LNCAP (cell line): ENCODE data around the gene CNTNAP4.

Experiments
- TF ChIP-seq, protein P1 (sequence below): fragments of 450-650 bp; IDR thresholded peaks from 2 replicates; pipeline ENCODE4 v1.5.1; 2017; ENCODE audit warnings: mild to moderate bottlenecking

Gene CNTNAP4

DNA sequence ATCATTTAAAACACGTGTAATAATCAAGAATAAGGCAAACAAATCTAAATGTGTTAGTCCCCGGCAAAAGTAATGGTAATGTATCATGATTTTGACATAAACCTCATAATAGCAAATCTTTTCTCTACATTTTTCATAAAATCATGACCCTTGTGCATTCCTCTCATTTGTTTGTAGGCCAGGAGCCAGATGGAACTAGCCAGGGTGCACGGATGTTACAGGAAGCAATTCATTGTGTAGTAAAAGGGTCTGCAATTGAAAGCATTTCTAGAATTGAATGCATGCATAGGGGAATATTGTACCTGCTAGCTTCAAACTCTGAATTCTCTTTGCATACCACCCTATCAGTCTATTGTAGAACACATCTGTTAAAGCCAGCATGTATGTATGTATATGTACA is 66.6 kb downstream of the CNTNAP4 start:
- TF ChIP-seq, protein P1, sequence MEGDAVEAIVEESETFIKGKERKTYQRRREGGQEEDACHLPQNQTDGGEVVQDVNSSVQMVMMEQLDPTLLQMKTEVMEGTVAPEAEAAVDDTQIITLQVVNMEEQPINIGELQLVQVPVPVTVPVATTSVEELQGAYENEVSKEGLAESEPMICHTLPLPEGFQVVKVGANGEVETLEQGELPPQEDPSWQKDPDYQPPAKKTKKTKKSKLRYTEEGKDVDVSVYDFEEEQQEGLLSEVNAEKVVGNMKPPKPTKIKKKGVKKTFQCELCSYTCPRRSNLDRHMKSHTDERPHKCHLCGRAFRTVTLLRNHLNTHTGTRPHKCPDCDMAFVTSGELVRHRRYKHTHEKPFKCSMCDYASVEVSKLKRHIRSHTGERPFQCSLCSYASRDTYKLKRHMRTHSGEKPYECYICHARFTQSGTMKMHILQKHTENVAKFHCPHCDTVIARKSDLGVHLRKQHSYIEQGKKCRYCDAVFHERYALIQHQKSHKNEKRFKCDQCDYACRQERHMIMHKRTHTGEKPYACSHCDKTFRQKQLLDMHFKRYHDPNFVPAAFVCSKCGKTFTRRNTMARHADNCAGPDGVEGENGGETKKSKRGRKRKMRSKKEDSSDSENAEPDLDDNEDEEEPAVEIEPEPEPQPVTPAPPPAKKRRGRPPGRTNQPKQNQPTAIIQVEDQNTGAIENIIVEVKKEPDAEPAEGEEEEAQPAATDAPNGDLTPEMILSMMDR: no peak

DNA sequence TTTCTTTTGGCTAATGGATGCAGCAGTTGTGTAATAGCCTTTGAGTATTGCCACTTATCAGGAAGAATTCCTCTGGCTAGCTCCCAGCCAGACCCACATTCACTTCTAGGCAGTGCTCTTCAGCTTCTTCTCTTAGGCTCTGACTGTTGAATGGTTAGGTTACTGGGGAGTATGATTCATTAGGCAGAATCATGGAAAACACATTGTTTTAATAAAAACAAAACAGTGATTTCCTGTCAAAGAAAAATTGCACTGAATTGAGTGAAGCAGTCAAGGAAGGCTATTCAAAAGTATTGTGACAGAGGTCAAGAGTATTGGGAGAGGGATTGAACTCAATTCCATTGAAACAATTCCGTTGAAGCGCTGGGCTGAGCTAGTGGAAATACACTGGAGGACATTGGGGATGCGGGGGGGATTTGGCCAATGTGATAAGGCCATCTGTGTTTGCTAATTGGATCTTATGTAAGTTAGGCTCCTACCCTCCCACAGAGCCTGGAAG is 68.0 kb downstream of the CNTNAP4 start:
- TF ChIP-seq, protein P1: no peak

DNA sequence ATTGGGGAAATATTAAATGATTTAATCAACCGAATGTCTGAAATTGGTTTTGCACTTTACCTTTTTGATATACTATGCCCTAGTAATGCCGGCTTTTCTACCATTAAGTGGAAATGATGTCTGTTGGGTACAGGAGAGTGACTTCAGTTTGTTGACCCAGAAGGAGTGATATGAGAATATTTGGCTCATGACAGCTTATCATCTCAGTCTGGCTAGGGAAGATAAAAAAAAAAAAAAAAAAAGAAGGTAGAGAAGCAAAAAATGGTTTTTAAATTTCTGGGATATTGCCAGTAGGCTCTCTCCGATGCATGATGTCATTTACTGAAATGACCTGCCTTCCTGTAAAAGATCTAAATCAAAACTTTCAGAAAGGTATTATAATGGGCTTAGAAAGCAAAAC is 69.0 kb downstream of the CNTNAP4 start:
- TF ChIP-seq, protein P1: no peak

DNA sequence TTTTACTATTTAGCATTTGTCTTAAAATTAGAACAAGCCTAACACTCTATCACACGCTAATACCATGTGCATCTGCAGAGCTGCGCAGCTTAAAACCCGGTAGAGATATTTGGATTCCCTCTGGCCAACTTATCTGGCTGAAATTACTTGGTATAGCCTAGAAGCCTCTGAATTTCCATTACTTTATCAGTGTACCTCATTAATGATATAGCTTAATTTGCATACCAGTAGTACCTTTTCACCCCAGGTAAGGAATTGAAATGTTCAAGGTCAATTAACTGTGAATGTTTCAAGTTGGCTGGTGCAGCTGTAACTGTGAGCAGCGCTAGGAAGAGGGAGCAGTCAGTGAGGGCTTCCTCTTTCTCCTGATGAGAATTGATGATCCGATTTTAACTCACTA is 74.2 kb downstream of the CNTNAP4 start:
- TF ChIP-seq, protein P1: no peak

DNA sequence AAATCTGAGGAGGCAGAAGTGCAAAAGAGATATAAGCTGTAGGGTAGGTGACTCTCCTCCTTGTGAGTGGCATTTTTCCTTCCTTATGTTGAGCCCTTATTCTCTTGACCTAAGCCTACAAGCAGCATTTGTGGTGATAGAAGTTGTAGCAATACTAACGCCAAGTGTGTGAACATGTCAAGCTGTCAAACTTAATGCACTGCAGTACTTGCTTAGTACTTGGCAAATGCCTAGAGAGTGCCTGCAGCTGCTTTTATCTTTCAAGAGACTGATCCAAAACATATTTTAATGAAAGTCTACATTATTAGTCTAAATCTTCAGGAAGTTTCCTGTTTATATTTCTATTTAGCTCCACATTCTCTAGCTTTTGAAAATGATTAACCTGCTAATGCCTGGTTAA is 83.2 kb downstream of the CNTNAP4 start:
- TF ChIP-seq, protein P1: no peak

DNA sequence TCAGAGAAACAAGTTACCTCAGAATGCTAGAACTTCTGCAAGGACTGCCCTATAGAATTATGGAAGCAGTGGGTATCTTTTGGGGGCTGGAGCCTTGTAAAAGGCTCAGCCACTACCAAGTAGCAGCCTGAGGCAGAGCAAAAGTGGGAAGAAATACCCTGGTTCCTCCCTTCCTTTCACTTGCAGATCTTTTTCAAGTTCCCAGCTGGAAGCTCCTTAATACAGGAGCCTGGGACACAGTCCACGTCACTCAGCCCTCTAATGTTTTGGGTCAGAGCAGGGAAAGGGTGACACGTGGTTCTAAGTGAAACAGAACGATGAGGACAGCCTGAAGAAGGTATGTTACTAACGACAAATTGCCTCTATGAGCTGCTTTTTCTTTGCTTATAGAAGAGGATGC is 93.1 kb downstream of the CNTNAP4 start:
- TF ChIP-seq, protein P1: no peak

DNA sequence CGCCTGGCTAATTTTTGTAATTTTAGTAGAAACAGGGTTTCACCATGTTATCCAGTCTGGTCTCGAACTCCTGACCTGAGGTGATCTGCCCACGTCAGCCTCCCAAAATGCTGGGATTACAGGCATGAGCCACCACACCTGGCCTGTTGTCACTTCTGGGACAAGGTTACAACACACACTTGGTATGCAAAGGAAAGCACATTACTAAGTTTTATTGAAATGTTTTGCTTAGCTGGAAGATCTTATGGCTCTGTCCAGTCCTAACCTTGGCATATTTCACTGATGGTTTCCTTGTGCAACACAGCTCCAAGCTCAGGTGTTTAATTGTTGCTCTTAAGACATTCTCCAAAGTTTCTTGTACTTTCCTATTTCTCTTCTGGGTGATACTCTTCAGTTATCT is 94.2 kb downstream of the CNTNAP4 start:
- TF ChIP-seq, protein P1: no peak

DNA sequence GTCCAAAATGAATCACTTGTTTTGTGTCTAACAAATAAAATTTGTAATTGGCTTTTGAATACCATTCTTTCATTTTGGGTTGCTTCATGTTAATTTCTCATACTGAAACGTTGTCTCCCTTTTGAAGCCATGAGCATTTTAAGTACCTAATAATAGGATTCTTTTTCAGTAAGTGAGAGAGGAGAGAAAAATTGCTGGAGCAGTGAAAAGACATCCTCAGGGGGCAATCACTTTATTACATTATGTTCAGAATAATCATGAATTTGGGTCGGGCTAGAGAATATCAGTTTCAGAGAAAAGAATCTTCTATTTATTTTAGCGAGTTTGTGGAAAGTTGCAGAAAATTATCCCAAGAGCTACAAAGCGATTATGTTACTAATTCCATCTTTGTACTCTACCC is 96.8 kb downstream of the CNTNAP4 start:
- TF ChIP-seq, protein P1: no peak
